GM19238 (cell line): ENCODE measurements around the gene FOXA3.

Source experiments
- DNase-seq: peaks from one replicate; pipeline ENCODE4 v3.0.0; 2011; ENCODE audit warnings: low spot score; ENCODE audit not compliant: insufficient read length

The FOXA3 gene

DNA sequence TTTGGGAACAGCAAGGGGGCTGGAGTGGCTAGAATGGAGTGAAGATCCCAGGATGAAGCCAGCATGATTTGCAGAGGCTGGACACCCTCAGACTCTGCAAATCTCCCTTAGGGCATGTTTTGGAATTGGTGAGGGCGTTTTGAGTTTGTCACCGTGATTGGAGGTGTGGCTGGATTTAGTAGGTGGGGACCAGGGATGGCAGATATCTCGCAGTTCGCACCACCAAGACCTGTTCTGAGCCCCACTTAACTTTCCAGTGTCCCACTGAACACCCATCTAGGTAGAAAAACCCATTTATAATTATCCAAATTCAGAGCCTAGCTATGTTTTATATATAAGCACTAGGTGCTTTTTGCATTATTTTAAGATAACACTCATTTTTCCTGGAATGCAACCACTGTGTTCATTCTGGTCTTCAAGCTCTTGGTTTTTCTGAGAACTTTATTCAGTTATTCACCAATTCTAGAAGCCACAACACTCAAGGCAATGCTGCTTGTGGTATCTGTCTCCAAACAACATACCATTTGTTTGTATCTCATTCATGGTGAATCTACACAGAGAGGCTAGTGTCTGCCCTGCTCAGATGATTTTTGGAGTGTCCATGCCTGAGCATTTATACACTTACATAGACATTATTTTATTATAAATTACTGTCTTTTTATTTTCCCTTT lies 53.4 kb downstream of the FOXA3 start:
- no peak for DNase-seq

DNA sequence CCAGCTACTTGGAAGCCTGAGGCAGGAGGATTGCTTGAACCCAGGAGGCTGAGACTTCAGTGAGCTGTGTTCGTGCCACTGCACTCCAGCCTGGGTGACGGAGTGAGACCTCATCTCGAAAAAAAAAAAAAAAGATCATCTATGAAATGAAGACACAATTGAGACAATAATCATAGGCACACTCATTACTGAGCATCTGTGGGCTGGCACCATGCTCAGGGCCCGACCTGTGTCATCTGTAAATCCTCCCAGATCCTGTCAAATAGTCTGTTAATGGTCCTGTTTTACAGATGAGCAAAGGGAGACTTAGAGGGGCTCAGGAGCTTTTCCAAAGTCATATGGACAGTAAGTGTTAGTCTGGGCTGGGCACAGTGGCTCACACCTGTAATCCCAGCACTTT lies 54.6 kb downstream of the FOXA3 start:
- no peak for DNase-seq

DNA sequence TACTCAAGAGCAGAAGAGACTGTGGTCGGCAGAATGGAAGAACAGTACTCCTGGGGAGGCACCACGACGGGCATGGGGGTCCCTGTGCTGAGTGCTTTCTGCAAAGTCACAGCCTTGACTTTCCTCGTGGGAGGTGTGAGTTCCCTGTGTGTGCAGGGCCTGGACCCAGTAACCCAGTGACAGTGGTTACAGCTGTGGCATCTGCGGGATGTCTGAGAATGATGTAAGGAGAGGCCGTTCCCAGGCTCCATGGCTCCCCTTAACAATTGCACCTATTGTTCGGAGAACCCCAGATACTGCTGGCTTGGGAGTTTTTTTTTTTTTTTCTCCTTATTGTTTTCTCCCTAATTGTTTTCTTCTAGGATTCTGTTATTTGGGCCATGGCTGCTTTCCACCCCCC lies 55.6 kb downstream of the FOXA3 start:
- no peak for DNase-seq

DNA sequence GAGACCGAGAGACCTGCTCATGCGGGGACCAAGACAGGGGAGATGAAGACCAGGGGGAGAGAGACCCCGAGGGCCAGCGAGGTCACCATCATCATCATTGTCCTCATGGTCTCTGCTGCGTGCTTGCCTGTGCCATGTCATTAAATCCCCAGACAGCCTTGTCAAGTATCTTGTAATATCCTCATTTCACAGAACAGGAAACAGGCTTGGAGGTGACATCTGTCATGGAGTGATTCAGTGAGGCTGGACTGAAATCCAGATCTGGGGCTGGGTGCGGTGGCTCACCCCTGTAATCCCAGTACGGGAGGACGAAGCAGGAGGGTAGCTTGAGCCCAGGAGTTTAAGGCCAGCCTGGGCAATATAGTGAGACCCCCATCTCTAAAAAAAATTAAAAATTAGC lies 56.3 kb downstream of the FOXA3 start:
- no peak for DNase-seq

DNA sequence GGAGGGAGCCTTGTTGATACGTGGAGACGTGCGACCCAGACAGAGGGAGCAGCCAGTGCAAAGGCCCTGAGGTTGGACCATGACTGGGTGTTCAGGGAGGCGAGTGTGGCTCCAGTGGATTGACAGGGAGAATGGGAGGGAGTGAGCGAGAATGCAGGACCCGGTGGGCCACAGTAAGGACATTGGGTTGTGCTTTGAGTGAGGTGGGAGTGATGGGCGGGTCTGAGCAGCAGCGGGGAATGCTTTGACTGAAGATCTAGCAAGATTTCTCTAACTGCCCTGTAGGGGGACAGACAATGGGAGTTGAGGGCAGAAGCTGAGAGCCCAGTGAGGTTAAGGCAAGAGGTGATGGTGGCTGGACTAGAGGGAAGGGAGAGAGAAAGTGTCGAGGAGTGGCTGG lies 58.2 kb downstream of the FOXA3 start:
- no peak for DNase-seq
